GM15510 (cell line): ENCODE results near the gene ANKS1B.

Experiments used
- POLR2A ChIP-seq: IDR thresholded peaks from 3 replicates; pipeline ENCODE4 v1.6.1; 2011; ENCODE audit warnings: borderline replicate concordance; ENCODE audit not compliant: insufficient read length; ENCODE audit errors: extremely low read depth

Gene ANKS1B

GRCh38 chr12:99284161-99284560 is 700.6 kb downstream of the ANKS1B start:
- no peak for TF ChIP-seq POLR2A

DNA sequence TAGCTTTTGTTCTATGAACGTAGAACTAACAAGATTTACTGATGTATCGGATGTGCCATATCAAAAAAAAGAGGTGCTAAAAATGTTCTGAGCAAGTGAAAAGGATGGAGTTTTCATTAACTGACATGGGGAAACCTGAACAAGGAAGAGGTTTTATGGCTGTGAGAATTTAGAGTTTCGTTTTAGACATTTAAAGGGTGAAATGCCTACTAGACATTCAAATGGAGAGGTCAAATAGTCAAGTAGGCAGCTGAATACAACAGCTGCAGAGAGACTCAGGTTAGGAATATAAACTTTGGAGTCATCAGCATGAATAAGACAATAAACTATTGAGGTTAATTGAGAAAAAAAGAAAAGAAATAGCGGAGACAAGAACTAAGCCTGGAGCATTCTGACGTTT is 702.1 kb downstream of the ANKS1B start:
- TF ChIP-seq POLR2A: no peak

GRCh38 chr12:99282086-99282485 is 702.6 kb downstream of the ANKS1B start:
- TF ChIP-seq POLR2A: no peak

- TF ChIP-seq POLR2A: no peak
Measured at GRCh38 chr12:99281277-99281676, 703.5 kb downstream of the ANKS1B start.

GRCh38 chr12:99278899-99279298 is 705.8 kb downstream of the ANKS1B start:
- no peak for TF ChIP-seq POLR2A

DNA sequence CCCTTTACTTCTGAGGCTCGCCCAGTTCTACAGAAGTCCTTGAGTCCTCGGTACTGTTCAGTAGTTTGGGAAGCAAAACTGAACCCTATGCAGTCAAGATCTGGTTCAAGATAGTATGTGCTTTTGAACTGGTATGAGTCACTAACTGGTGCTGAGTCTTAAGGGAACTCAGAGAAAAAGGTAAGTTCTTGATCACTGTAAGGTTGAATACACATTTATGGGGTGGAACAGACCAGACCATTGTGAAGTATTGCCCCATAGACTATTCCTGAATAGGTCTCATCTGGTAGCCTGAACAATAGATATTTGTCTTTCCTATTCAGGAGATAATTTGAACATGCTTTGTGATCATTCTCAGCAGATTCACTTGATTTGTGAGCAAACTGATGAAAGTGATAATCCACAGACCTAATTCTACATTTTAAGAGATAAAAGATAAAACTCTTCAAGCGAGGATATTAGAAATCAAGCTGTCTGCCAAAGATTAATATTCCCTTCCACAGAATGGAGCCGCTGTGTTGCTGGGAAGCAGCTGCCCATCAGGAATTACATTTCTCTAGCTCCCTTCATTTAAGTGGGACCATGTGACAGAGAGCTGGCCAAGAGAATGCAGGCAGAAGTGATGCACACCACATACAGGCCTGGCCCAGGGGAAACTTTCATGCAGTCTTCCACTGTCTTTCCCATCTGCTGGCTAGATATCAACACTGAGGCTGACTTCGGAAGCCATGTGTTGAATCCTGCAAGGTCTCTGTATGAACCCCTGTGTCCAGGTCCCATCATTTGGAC is 707.0 kb downstream of the ANKS1B start:
- no peak for TF ChIP-seq POLR2A

DNA sequence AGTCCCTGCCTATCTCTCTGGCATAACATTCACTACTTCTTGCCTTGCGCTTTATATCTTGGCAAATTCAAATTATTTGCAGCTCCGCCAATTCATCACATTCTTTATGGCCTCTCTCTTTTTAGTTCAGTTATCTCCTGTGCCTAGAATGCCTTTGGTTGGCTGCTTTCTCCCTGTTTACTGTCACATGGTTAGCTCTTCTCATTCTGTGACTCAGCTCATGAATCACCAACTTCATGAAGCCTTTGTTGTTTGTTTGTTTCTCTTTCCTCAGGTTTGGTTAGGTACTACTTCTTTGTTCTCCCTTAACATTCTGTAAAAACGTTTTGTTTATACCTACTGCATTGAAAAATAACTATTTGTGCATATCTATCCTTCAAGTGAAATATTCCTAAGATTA is 713.7 kb downstream of the ANKS1B start:
- TF ChIP-seq POLR2A: no peak

DNA sequence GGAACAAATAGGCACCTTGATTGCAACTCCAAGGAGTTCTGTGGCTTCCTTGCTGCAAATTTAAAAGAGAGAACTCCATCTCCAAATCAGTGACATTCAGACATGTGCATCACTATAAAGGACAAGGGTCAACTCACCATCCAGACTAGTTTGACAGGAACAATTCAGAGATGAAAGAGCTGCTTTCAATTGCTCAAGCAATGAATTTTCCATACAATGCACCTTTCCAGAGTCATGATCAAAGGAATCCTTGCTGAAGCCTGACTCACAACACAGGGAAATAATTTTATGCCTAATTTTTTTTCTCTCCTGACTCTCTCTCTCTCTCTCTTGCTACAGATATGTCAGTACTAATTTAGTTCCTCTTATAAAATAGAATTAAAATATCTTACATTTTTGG is 717.7 kb downstream of the ANKS1B start:
- TF ChIP-seq POLR2A: no peak

DNA sequence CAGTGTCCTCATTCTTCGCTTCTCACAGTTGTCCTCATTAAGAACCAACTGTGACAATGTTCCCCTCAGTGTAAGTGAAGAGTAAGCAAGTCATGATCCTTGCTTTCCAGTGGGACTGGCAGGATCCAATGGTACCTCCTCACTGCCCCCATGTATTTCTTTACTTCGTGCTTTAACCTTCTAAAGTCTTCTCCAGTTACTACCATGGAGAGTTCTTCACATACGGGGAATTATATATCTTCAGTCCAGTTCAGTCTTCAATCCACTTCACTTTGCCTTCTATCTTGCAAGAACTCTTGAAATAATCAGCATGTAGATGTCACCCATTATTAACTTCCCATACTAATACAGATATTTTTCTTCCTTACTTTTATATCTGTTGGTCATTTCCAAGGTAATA is 719.1 kb downstream of the ANKS1B start:
- TF ChIP-seq POLR2A: no peak

DNA sequence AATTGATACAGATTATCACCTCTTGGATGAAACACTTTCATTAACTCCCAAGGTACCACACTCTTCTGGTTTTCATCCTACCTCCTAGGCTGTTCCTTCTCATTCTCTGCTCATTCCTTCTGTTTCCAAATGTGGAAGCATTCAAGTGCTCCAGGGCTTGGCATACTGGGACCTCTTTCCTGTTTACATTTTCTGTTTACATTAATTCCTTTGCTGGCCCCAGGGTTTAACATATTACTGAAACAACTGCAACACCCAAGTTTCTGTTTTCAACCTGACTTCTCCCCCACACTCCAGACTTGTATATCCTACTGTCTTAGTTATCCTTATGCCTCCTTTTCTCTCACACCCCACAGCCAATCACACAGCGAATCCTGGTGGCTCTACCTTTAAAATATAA is 723.5 kb downstream of the ANKS1B start:
- no peak for TF ChIP-seq POLR2A

GRCh38 chr12:99260456-99260996 is 724.2 kb downstream of the ANKS1B start:
- no peak for TF ChIP-seq POLR2A

DNA sequence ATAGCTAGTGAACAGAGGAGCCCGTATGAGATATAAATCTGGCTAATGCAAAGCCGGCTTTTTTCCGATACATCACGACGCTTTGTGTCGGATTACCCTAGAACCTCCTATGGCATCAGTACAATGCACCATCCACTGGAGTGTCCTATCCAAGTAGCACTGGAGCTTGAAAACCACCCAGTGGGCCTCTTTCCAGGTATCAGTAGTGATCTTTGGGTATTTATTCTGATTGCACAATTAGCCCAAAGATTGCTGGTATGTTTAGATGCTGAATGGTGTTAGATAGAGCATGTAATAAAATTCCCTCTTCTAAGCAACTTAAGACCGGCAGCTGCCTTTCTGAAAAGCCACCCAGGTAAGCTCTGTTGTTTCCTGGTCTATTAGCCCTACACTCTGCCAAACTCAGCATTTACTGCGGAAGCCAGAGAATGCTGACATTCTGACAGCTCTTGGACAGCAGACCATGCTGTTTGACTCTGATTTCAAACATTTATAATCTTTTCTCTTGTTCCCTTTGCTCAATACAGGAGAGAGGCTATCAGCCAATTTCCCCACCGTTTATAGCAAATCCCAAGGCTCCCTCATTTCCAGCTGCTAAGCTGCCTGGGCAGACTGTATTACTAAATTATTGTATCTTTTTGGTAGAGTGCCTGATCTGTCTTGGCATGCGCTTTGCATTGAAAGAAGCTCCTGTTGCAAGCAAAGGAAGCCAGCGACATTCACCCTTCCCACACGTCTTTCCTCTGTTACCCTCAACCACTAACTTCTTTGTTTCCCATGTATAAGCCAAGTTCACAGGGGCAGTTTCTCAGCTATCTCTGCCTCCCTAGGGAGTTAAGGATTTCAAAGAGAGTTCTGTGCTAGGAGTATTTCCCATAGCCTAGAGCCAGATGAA is 725.4 kb downstream of the ANKS1B start:
- TF ChIP-seq POLR2A: no peak

DNA sequence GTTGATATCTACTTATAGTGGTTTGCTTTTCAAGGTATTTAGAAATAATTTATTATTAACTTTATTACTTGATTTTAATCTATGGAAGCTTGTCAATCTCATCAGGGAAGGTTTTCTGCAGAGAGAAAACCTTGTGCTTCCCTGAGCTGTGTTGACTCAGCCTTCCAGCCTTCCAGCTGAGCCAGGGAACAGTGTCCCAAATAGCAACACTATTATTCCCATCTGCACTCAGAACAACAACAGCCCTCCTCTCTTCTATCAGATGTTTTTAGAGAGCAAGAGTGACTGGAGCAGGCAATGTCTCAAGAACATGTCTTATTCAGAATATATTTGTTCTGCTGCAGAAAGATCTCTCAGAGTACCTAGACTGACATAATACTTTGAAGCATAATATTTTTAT is 727.1 kb downstream of the ANKS1B start:
- no peak for TF ChIP-seq POLR2A

- no peak for TF ChIP-seq POLR2A
Measured at GRCh38 chr12:99253068-99253467, 731.7 kb downstream of the ANKS1B start.

GRCh38 chr12:99250091-99250490 is 734.6 kb downstream of the ANKS1B start:
- TF ChIP-seq POLR2A: no peak

GRCh38 chr12:99249543-99249942 is 735.2 kb downstream of the ANKS1B start:
- no peak for TF ChIP-seq POLR2A

GRCh38 chr12:99235381-99235780 is 749.4 kb downstream of the ANKS1B start:
- no peak for TF ChIP-seq POLR2A

- no peak for TF ChIP-seq POLR2A
Measured at GRCh38 chr12:99234702-99235101, 750.0 kb downstream of the ANKS1B start.
